Measurements from ENCODE around the gene ST6GALNAC3. TPM values are rescaled to one million over a fixed set of nuclear protein-coding genes. Genes with fewer than 3 reads are reported as not detected.

Gene ST6GALNAC3
- total RNA-seq, 1 experiment from 2014 or later, result 0.03 TPM

GRCh38 chr1:76073481-76073880, 1.1 kb upstream of the ST6GALNAC3 start:
- in situ Hi-C loops (cut with HindIII; ENCODE audit: low pct_unique_long_range_greater_than_20kb, low sequenced_read_pairs) (no loop called here), intact Hi-C loops (cut with micrococcal nuclease; ENCODE audit: unreplicated experiment) (no loop called here)
- H3K27ac ChIP-seq (ENCODE audit: low read length), result no peak overlapping the region
- peaks cover 5% of the 10 kb centered on the region for H3K27me3 ChIP-seq (ENCODE audit: control insufficient read depth, insufficient read depth, low read length)
- H3K36me3 ChIP-seq (ENCODE audit: control insufficient read depth, insufficient read depth, low read length), result no peaks in the 10 kb centered on the region; the same call in 1 of the 2 replicates
- H3K9me3 ChIP-seq (ENCODE audit: control insufficient read depth, insufficient read depth, low read depth, low read length), result no peaks in the 10 kb centered on the region
- ATAC-seq (no peak), DNase-seq (ENCODE audit: low read depth, low spot score) (no peak)
- POLR2A ChIA-PET, result no interaction called here
- TF ChIP-seq SIN3A (IDR thresholded peaks at IDR 0.05; ENCODE audit: borderline replicate concordance, insufficient read depth, low read depth, low read length) (no peak), TCF7L2 (IDR thresholded peaks at IDR 0.05; ENCODE audit: low read depth, low read length) (no peak), REST (IDR thresholded peaks at IDR 0.05; ENCODE audit: insufficient read depth in 1 of 2, low read depth in 2 of 2, low read length in 1 of 2) (no peak), POLR2AphosphoS5 (IDR thresholded peaks at IDR 0.05; ENCODE audit: low read depth, low read length) (no peak)
- TF ChIP-seq, protein P1, sequence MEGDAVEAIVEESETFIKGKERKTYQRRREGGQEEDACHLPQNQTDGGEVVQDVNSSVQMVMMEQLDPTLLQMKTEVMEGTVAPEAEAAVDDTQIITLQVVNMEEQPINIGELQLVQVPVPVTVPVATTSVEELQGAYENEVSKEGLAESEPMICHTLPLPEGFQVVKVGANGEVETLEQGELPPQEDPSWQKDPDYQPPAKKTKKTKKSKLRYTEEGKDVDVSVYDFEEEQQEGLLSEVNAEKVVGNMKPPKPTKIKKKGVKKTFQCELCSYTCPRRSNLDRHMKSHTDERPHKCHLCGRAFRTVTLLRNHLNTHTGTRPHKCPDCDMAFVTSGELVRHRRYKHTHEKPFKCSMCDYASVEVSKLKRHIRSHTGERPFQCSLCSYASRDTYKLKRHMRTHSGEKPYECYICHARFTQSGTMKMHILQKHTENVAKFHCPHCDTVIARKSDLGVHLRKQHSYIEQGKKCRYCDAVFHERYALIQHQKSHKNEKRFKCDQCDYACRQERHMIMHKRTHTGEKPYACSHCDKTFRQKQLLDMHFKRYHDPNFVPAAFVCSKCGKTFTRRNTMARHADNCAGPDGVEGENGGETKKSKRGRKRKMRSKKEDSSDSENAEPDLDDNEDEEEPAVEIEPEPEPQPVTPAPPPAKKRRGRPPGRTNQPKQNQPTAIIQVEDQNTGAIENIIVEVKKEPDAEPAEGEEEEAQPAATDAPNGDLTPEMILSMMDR (IDR thresholded peaks at IDR 0.05), result no peak
- H3K4me1 ChIP-seq (ENCODE audit: control insufficient read depth, insufficient read depth, low read length), result peaks cover 6% of the 10 kb centered on the region; the same call in 1 of the 2 replicates
- BruUV-seq (replicated peaks), result no TSS peak
- CTCF ChIA-PET, result no interaction called here
- H3K4me3 ChIP-seq (ENCODE audit: low read depth in 2 of 2, low read length in 2 of 2), result no peak overlapping the region

- TF ChIP-seq REST (IDR thresholded peaks at IDR 0.05; ENCODE audit: insufficient read depth in 1 of 2, low read depth in 2 of 2, low read length in 1 of 2) (no peak), TCF7L2 (IDR thresholded peaks at IDR 0.05; ENCODE audit: low read depth, low read length) (no peak), SIN3A (IDR thresholded peaks at IDR 0.05; ENCODE audit: borderline replicate concordance, insufficient read depth, low read depth, low read length) (no peak), POLR2AphosphoS5 (IDR thresholded peaks at IDR 0.05; ENCODE audit: low read depth, low read length) (no peak)
- TF ChIP-seq, protein P1 (IDR thresholded peaks at IDR 0.05), result no peak
- intact Hi-C loops (cut with micrococcal nuclease; ENCODE audit: unreplicated experiment), result no loop called here
- Histone ChIP-seq H3K4me3 (ENCODE audit: low read depth in 2 of 2, low read length in 2 of 2) (peak overlapping the region; percentile 54 to 69), H3K4me1 (ENCODE audit: control insufficient read depth, insufficient read depth, low read length) (peaks cover 6% of the 10 kb centered on the region; the same call in 1 of the 2 replicates), H3K27ac (ENCODE audit: low read length) (no peak overlapping the region), H3K9me3 (ENCODE audit: control insufficient read depth, insufficient read depth, low read depth, low read length) (no peaks in the 10 kb centered on the region), H3K36me3 (ENCODE audit: control insufficient read depth, insufficient read depth, low read length) (no peaks in the 10 kb centered on the region; the same call in 1 of the 2 replicates), H3K27me3 (ENCODE audit: control insufficient read depth, insufficient read depth, low read length) (peaks cover 5% of the 10 kb centered on the region)
- DNase-seq (ENCODE audit: low read depth, low spot score), result no peak
- CTCF ChIA-PET, result interaction anchor here (0.7 kb wide), 2 partner anchors 669 to 1009 kb away, joined by 3 read pairs; no protein-coding TSS in a partner anchor
- ATAC-seq, result no peak
- in situ Hi-C loops (cut with HindIII; ENCODE audit: low pct_unique_long_range_greater_than_20kb, low sequenced_read_pairs), result no loop called here
- no TSS peak for BruUV-seq (replicated peaks)
- POLR2A ChIA-PET, result no interaction called here
Observed at GRCh38 chr1:76075188-76075489, 593 bp downstream of the ST6GALNAC3 start.
